Activated CD4-positive, alpha-beta T cell treated with anti-CD3 and anti-CD28 coated beads, Interleukin-2, amount 50 U/mL, for 48 hours (primary cell): ENCODE data around the gene TNFAIP3.
A peak's percentile ranks its signal among the peaks of the same experiment; 100 is the strongest.

Source experiments
- DNase-seq, 2 experiments: peaks; one replicate each; pipeline ENCODE4 v3.0.0-alpha.2; 2020

The TNFAIP3 gene

DNA sequence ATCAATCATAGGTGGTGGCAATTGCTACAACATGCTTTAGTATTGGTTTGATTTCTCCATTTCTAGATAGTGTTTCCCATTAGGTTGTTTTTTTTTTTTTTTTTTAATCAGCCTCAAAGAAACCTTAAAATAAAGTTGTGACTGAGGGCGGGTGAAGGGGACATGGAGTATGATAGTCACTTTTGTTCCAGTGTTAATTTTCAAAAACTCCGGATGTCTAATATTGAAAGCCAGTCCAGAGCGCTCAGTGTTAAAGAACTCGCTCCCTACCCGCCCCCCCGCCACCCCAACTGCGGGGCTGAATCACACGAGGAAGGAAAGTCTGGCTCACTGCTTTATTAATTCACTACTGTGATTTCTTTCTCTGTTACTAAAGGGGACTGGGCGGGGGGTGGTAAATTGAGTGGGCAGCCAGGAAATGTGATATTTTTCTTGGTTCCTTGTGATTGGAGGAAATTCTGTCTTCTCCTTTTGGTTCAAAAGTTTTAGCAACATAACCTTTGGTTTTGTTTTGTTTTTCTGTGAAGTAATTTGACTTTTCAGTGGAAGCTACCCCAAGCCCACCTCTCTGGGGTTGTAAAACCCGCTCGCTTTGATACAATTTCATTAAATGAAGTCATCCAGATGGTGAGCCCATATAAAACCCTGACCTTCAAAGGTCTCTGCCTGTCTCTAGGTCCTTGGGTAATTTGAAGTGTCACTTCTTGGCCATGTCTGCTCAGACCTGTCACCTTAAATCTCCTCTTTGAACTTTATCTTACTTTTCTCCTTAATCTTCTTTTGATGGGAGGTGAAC is 38.0 kb downstream of the TNFAIP3 start:
- peak; percentile 86 to 91 for DNase-seq

DNA sequence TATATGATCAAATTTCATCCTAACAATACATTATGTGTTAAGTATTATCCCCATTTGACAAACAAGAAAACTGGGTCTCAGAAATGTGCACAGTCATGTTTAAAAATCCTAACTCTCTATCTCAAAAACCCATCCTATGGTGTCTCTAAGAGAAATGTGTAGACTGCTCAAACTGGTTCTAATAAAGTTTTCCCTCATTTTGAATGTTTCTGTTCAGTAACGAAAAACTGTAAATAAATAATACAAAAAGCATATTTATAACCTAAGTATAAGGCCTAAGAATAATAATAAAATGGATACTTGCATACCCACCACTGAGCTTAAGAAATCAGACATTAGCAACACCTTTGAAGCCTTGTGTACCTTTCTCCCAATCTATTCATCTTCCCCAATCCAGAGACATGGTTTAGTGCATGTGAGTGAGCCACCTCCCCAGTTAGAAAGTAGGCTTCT is 39.0 kb downstream of the TNFAIP3 start:
- DNase-seq: no peak

DNA sequence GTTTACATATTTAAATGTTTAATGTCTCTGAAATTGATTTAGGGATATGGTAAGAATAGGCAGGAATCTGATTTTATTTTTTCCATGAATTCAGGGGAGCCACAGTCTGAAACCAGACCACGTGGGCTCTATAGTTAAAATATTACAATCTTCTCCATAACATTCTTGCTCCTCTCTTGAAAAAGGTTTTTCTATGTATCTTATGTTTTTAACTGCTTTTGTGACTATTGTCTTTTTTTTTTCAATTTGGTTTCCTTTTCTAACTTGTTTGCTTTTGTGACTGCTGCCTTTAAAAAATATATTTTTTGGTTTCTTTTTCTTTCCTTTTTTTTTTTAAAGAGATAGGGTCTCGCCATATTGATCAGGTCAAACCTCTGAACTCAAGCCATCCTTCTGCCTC is 40.1 kb downstream of the TNFAIP3 start:
- DNase-seq: no peak

DNA sequence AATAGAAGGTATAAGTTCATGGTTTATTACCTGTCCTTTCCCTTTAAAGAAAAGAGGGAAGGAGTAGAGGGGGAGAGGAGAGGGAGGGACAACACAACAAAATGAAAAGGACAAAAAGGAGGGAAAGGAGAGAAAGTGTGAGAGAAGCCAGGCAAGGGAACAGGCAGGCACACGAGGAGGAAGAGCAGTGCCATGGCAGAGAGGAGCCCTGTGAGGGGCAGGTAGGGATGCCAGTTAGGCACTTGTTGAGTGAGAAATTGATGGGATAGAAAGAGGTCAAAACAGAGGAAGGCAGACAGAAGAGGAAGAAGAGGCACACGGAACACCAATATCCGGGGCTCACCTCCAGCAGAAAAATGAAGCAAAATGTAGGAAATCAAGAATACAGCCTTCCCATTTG is 42.5 kb downstream of the TNFAIP3 start:
- DNase-seq: no peak

DNA sequence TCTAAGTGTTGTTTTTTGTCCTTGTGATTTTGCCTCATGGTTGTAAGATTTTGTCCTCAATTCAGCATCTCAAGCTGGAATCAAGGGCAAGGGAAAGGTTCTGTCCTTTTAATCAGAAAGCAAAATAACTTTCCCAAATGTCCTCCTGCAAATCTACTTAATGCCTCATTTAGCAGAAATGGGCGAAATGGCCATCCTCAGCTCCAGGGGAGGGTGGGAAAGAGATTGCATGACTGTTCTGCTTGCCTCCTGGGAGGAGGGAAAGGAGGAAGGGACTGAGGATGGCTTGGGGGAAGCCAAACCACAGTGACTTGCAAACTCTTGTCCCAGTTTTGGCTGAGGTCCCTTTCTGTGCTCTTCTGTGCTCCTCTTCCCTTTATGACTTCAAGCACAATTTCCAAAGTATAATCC is 43.4 kb downstream of the TNFAIP3 start:
- DNase-seq: no peak

DNA sequence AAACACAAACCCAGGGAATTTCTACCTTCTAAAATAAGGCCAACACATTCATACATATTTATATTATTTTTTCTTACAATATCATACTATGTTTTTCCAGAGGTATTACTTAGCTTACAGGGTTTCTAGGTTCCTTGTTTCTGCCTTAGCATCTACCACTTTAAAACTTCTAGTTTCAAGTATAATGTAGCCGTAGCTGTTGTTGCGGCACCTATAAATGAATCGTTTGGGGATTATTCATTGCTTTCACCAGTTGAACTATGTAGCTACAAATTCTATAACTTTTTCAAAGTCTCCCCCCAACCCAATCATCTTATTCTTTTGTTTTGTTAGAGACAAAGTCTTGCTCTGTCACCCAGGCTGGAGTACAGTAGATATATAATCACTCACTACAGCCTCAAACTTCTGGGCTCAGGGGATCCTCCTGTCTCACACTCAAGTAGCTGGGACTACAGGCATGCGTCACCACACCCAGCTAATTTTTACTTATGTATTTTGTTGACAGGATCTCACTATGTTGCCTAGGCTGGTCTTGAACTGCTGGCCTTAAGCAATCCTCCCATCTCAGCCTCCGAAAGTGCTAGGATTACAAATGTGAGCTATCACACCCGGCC is 43.9 kb downstream of the TNFAIP3 start:
- DNase-seq: no peak

DNA sequence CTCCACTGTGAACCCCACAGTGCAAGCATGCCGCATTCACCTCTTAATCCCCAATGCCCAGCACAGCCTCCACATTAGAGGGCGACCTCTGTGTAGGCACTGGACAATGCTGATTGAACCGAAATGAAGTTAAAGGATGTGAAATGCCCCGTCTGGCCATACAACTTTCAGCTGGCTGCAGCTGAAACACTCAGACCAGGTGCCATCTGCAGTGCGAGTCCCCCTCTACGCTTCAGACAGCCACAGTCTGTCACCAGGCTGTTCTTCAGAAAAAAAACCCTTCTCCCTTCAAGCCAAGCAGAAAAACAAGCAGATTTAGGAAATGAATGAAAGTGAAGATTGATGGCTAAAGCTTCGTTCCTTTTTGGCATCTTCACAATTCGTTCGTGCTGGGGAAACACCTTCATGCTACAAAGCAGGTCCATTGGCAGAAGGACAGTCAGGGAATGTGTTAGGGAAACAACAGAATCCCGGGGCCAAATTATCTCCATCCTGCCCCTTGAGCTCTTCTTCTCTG is 44.7 kb downstream of the TNFAIP3 start:
- no peak for DNase-seq

DNA sequence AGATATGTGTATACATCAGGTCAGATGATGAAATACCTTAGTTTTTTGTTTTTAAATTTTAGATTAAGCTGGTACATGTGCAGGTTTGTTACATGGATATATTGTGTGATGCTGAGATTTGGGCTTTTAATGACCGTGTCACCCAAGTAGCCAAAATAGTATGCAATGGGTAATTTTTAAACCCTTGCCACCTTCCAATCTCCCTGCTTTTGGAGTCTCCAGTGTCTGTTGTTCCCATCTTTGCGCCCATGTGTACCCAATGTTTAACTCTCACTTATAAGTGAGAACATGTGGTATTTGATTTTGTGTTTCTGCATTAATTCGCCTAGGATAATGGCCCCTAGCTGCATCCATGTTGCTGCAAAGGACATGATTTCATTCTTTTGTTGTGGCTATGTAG is 45.8 kb downstream of the TNFAIP3 start:
- DNase-seq: no peak

DNA sequence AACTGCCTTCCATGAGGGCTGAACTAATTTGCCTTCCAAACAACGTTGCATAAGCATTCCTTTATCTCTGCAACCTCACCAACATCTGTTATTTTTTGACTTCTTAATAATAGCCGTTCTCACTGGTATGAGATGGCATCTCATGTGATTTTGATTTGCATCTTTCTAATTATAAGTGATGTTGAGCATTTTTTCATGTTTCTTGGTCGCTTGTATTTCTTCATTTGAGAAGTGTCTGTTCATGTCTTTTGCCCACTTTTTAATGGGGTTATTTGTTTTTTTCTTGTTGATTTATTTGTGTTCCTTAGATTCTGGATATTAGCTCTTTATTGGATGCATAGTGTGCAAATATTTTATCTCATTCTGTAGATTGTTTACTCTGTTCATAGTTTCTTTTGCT is 46.4 kb downstream of the TNFAIP3 start:
- no peak for DNase-seq

DNA sequence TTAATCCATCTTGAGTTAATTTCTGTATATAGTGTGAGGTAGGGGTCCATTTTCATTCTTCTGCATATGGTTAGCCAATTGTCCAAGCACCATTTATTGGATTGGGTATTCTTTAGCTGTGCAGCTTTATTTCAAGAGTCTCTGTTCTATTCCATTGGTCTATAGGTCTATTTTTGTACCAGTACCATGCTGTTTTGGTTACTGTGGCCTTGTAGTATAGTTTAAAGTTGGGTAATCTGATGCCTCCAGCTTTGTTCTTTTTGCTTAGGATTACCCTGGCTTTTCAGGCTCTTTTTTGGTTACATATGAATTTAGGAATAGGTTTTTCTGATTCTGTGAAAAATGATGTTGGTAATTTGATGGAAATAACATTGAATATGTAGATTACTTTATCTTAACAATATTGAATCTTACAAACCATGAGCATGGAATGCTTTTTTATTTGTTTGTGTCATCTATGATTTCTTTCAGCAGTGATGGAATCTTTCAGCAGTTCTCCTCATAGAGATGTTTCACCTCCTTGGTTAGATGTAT is 47.0 kb downstream of the TNFAIP3 start:
- DNase-seq: no peak

DNA sequence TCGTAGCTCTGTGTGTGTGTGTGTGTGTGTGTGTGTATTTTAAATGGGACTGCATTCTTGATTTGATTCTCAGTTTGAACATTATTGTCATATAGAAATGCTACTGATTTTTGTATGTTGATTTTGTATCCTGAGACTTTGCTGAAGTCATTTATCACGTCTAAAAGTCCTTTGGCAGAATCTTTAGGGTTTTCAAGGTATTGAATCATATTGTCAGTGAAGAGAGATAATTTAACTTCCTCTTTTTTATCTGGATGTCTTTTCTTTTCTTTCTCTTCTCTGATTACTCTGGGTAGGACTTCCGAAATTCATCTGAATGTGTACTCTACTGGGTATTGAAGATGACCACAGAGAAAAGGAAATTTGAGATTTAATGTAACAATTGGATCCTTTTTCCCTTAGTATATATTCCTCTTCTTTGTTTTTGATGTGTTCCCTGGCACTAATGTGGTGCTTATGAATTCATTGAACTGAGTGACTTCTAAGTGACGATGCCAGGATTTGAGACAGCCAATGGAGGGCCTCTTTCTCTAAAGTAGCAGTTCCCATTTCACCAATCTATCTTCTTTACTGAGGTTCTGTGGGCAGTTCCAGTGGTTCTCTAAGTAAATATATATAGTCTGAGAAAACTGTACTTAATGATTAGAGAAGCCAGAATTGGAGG is 47.6 kb downstream of the TNFAIP3 start:
- DNase-seq: no peak

DNA sequence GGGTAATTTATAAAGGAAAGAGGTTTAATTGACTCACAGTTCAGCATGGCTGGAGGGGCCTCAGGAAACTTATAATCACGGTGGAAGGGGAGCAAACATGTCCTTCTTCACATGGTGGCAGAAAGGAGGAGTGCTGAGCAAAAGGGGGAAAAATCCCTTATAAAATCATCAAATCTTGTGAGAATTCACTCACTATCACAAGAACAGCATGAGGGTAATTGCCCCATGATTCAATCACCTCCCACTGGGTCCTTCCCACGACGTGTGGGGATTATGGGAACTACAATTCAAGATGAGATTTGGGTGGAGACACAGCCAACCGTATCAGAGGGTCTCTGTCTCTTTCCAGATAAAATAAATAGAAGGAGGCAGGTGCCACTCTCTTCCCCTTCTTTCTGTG is 48.7 kb downstream of the TNFAIP3 start:
- DNase-seq: no peak

DNA sequence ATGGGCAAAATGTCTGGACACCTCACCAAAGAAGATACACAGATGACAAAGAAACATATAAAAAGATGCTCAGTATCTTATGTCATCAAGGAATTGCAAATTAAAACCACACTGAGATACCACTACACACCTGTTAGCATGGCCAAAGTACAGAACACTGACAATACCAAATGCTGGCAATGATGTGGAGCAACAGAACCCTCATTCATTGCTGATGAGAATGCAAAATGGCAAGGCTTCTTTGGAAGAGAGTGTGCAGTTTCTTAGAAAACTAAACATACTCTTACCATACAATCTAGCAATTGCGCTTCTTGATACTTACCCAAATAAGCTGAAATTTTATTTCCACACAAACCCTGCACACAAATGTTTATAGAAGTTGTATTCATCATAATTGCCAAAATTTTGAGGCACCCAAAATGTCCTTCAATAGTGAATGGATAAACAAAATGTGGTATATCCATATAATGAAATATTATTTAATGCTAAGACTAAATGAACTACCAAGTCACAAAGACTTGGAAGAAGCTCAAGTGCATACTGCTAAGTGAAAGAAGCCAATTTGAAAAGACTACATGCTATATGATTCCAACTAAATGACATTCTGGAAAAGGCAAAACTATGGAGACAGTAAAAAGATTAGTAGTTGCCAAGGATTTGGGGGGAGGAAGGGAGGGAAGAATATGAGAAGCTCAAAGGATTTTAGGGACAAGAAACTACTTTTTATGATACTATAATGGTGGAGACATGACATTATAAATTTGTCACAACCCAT is 50.7 kb downstream of the TNFAIP3 start:
- DNase-seq: no peak

DNA sequence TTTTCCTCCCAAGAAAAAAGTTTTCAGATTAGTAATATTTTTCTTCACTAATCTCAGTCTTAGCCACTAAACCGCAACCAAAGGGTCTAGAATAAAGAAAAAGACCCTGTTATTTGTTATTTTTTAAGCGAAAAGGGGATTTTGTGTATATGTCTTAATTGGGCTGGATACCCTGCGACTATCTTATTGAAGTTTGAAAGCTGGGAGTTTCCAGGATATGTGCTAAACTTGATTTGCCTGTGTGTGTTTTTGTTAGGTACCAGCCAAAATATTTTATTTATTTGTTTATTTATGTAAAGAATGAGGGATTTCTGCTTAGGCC is 52.4 kb downstream of the TNFAIP3 start:
- DNase-seq: no peak

DNA sequence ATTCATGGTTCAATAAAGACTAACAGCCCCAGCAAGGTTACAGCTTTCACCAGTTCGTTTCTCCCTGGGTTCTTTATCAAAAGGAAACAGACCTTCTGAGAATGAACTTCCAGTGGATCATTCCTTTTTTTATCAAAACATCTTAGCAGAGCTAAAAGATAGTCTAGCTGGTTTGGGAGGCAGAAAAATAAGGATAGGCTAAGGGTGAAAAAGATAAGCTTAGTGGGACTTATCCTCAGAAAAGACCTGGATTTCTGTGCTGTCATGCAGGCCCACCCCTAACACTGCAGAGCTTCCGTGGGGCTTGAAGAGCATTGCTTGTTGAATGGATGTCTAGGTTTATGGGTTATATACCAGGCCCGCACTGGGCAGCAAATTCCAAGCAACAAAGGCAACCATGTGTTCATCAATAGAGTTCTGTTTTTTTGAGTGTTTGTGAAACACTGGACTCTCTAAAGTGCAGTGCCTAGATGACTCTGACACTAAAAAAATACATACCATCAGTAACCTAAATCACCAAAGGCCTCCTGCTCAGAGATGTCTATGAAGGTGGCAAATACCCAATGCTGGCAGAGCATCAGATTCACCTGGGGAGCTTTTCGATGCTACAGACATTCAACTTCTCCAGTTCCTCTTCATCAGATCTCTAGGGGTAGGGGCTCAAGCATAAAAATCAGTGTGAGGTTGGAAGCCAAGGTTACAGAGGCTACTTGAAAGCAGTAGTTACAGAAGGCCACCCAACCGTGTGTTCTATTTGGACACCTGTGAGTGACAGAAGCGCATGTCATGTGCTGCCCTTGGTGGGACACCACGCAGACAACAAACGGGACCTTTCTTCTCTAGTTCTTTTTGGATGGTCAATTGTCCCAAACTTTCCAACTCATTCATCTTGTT is 53.0 kb downstream of the TNFAIP3 start:
- no peak for DNase-seq

DNA sequence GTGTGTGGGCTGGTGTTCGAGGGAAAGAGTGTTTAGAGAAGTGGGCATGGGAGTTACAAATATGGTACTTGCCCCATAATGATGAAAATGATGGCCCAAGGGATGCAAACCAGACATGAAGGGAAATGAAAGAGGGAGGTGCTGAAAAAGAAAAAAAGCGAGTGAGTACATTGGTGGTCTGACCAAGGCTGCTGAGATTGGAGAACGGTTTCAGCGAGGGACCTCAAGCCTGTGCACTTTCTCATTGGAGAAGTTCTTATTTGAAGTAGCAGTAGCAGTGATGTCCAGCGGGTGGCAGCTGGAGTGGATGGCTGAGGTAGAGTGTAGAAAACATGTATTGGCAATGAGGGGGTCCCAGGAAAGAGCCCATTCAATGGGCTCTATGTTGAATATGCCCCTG is 54.8 kb downstream of the TNFAIP3 start:
- no peak for DNase-seq

DNA sequence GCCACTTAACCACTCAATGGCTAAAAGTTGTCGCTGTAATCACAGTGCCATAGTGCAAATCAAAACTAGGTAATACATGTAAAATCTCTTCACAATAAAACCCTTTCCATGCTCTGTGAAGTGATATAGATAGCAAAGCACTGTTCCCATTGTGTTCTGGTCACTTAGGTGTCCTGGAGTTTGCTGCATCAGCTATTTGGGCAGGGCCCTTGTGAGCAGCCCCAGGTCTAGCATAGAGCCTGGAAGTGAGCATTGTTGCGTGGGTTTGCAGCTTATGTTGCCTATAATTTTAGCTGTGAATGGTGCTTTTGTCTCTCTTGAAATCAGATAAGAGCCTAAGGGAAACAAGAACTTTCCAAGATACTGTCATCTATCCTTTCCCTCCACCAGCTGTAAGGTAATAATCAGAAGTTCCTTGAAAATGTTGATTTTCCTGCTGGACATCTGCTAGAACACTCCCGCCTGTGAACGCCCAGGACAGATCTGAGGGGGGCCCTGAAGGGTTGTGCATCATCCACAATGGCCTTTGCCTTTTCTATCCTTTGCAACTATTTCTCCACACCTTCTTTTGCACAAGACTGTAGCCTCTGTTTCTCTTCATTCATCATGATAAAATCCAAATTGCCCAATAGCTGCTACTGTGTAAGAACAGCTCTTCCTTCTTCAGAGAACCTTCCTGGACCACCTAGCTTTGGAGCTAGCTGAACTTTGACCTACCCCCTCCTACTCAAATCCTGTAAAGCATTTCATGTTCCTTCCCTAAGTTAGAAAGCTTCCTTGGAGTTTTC is 57.0 kb downstream of the TNFAIP3 start:
- DNase-seq: no peak

DNA sequence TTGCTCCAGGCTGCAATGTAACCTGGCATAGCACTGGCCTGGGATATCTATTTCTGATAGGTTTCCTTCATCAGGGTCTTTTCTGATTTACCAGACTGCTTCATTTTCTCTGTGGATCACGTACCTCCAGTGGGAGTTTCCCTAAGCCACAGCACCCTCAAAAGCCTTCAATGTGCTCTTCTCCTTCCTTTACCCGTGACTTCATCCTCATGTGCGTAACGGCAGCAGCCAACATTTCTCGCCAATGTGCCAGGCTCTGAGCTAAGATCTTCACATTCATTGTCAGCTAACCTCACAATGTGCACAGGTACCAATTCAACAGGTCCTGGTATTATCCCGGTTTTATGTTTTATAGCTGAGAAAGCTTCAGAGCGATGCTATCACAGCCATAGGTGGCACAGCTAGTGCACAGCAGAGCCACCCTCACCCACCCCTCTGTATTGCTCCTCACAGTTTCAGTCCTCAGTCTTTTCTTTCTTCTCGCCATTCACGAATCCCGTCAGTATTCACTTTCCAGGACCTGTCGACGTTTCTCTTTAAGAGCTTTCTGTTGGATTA is 58.2 kb downstream of the TNFAIP3 start:
- no peak for DNase-seq

DNA sequence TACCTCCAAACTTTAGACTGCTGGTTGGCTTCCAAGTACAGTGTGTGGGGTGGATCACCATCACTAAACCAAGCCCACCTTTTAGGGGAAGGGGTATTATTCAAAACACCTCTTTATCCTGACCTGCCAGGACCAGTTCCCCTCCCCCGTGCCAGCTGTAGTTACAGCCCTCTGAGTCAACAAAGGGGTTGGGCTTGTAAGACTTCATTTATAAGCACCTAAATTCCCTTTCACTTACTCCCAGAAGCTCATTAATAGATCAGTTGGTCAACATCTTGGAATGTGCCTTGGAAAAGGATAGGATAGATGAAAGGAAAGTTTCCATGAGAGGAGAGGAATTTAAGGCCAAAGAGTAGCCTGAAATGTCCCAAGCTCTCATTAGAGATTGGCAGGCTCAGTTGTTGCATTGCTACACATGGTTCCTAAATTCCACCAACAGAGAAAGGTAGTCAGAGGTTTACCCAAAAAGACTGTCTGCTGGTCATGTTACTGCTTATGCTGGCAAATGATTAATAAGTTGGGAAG is 59.2 kb downstream of the TNFAIP3 start:
- DNase-seq: peak; percentile 41 to 54

DNA sequence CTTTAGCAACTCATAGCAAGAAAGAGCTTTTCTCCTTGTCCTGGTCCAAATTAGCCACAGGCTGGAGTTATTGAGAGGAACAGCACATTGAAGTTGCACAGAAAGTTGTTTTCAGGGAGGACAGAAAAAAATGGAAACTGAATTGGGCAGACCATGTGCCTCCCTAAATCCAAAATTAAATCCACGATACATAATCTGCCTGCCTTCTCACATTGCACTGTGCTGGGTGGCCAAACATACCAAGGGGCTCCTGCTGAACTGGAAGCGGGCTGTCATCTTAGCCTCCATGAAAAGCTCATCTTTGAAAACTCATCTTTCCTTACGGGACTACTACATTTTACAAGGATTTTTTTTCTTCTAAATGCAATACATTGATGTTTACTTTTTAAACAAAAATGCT is 59.9 kb downstream of the TNFAIP3 start:
- no peak for DNase-seq
